Measurements from ENCODE around the gene SLC66A3. TPM values are rescaled to one million over a fixed set of nuclear protein-coding genes. Genes with fewer than 3 reads are reported as not detected.

SLC66A3 gene
- total RNA-seq, 1 experiment from 2014 or later: 12.5 TPM

DNA sequence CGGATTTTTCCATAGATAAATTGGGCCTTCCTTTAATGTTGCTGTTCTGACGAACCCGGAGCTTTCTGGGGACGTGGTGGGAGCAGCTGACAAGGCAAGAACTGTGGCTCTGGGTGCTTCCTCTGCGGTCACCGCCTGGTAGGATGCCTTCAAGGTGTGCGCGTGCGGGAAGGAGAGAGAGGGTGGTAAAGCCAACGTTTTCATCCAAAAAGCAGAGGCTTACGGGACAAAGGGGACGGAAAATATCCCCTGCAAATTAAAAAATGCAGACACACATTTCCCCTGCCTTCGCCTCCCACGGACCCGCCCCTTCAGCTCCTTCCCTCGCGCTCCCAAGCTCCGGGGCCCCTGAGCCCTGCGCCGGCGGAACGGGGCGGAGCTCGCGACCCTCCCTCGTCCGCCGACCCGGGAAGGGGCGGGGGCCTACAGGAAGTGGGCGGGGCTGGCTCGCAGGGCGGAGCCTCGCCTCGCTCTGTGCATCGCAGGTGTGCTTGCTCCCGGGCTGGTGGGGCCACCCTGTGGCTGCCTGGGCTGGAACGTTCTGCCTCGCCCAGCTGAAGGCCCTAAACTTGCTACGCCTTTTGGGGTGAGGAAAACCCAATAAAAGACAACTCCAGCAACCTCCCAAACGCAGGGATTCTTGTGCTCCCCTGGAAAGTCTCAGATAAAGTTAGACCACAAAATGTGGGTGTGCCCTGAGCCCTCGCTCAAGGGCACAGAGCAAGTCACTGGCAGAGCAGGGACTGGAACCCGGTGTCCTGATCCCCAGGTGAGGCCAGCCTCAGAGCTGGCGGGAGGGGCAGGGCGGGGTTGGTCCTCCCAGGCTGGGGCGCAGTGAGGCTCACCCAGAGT is 25.4 kb upstream of the SLC66A3 start:
- Mint-ChIP-seq H3K9me3 (no peaks in the 10 kb centered on the region), H3K27me3 (ENCODE audit: low read depth) (peaks cover 10% of the 10 kb centered on the region), H3K4me3 (peak overlapping the region; percentile 61), H3K36me3 (no peaks in the 10 kb centered on the region), H3K4me1 (peaks cover 12% of the 10 kb centered on the region), H3K27ac (no peak overlapping the region)
- ChIA-PET CTCF (interaction anchor here (0.6 to 7.1 kb wide), 36 partner anchors 9 to 455 kb away, joined by 3 to 231 read pairs (median 5); partner anchors contain the start of genes KCNF1 and SLC66A3), POLR2A (no interaction called here)
- ATAC-seq (peak; percentile 91), DNase-seq (ENCODE audit: low spot score) (peak; percentile 95)
- TF ChIP-seq, protein P1, sequence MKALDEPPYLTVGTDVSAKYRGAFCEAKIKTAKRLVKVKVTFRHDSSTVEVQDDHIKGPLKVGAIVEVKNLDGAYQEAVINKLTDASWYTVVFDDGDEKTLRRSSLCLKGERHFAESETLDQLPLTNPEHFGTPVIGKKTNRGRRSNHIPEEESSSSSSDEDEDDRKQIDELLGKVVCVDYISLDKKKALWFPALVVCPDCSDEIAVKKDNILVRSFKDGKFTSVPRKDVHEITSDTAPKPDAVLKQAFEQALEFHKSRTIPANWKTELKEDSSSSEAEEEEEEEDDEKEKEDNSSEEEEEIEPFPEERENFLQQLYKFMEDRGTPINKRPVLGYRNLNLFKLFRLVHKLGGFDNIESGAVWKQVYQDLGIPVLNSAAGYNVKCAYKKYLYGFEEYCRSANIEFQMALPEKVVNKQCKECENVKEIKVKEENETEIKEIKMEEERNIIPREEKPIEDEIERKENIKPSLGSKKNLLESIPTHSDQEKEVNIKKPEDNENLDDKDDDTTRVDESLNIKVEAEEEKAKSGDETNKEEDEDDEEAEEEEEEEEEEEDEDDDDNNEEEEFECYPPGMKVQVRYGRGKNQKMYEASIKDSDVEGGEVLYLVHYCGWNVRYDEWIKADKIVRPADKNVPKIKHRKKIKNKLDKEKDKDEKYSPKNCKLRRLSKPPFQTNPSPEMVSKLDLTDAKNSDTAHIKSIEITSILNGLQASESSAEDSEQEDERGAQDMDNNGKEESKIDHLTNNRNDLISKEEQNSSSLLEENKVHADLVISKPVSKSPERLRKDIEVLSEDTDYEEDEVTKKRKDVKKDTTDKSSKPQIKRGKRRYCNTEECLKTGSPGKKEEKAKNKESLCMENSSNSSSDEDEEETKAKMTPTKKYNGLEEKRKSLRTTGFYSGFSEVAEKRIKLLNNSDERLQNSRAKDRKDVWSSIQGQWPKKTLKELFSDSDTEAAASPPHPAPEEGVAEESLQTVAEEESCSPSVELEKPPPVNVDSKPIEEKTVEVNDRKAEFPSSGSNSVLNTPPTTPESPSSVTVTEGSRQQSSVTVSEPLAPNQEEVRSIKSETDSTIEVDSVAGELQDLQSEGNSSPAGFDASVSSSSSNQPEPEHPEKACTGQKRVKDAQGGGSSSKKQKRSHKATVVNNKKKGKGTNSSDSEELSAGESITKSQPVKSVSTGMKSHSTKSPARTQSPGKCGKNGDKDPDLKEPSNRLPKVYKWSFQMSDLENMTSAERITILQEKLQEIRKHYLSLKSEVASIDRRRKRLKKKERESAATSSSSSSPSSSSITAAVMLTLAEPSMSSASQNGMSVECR (CRISPR knock-in tag; IDR thresholded peaks at IDR 0.05; ENCODE audit: borderline replicate concordance): peak; percentile 47; the same call in 1 of the 2 replicates
- TF ChIP-seq ZNF512 (CRISPR knock-in tag; IDR thresholded peaks at IDR 0.05; ENCODE audit: borderline replicate concordance) (no peak), HMGA2 (CRISPR knock-in tag; IDR thresholded peaks at IDR 0.05) (no peak), ELF4 (CRISPR knock-in tag; IDR thresholded peaks at IDR 0.05; ENCODE audit: low read depth) (no peak), ZNF263 (CRISPR knock-in tag; IDR thresholded peaks at IDR 0.05; ENCODE audit: low read depth) (no peak), USF2 (CRISPR knock-in tag; IDR thresholded peaks at IDR 0.05) (no peak), ZBTB21 (CRISPR knock-in tag; IDR thresholded peaks at IDR 0.05; ENCODE audit: borderline replicate concordance) (peak; percentile 82; the same call in 1 of the 2 replicates), FOXP1 (CRISPR knock-in tag; IDR thresholded peaks at IDR 0.05; ENCODE audit: borderline replicate concordance) (no peak; the same call in 1 of the 2 replicates), NR2C2 (CRISPR knock-in tag; IDR thresholded peaks at IDR 0.05) (no peak), ZNF232 (CRISPR knock-in tag; IDR thresholded peaks at IDR 0.05) (peak; percentile 60; the same call in 1 of the 2 replicates), TEAD1 (CRISPR knock-in tag; IDR thresholded peaks at IDR 0.05) (no peak), OVOL2 (CRISPR knock-in tag; IDR thresholded peaks at IDR 0.05; ENCODE audit: borderline replicate concordance) (no peak), SP1 (CRISPR knock-in tag; conservative IDR thresholded peaks at IDR 0.05) (peak; percentile 92), ZNF425 (CRISPR knock-in tag; conservative IDR thresholded peaks at IDR 0.05) (no peak), ZNF671 (CRISPR knock-in tag; IDR thresholded peaks at IDR 0.05) (no peak), ESRRA (CRISPR knock-in tag; IDR thresholded peaks at IDR 0.05; ENCODE audit: borderline replicate concordance) (no peak)
- TF ChIP-seq, protein P2, sequence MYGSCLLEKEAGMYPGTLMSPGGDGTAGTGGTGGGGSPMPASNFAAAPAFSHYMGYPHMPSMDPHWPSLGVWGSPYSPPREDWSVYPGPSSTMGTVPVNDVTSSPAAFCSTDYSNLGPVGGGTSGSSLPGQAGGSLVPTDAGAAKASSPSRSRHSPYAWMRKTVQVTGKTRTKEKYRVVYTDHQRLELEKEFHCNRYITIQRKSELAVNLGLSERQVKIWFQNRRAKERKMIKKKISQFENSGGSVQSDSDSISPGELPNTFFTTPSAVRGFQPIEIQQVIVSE (CRISPR knock-in tag; IDR thresholded peaks at IDR 0.05; ENCODE audit: borderline replicate concordance): no peak
- TF ChIP-seq, protein P3, sequence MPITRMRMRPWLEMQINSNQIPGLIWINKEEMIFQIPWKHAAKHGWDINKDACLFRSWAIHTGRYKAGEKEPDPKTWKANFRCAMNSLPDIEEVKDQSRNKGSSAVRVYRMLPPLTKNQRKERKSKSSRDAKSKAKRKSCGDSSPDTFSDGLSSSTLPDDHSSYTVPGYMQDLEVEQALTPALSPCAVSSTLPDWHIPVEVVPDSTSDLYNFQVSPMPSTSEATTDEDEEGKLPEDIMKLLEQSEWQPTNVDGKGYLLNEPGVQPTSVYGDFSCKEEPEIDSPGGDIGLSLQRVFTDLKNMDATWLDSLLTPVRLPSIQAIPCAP (CRISPR knock-in tag; IDR thresholded peaks at IDR 0.05): no peak
- TF ChIP-seq, protein P4, sequence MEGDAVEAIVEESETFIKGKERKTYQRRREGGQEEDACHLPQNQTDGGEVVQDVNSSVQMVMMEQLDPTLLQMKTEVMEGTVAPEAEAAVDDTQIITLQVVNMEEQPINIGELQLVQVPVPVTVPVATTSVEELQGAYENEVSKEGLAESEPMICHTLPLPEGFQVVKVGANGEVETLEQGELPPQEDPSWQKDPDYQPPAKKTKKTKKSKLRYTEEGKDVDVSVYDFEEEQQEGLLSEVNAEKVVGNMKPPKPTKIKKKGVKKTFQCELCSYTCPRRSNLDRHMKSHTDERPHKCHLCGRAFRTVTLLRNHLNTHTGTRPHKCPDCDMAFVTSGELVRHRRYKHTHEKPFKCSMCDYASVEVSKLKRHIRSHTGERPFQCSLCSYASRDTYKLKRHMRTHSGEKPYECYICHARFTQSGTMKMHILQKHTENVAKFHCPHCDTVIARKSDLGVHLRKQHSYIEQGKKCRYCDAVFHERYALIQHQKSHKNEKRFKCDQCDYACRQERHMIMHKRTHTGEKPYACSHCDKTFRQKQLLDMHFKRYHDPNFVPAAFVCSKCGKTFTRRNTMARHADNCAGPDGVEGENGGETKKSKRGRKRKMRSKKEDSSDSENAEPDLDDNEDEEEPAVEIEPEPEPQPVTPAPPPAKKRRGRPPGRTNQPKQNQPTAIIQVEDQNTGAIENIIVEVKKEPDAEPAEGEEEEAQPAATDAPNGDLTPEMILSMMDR (IDR thresholded peaks at IDR 0.05): no peak
- TF ChIP-seq, protein P5, sequence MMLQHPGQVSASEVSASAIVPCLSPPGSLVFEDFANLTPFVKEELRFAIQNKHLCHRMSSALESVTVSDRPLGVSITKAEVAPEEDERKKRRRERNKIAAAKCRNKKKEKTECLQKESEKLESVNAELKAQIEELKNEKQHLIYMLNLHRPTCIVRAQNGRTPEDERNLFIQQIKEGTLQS (CRISPR knock-in tag; conservative IDR thresholded peaks at IDR 0.05): no peak
- TF ChIP-seq, protein P6, sequence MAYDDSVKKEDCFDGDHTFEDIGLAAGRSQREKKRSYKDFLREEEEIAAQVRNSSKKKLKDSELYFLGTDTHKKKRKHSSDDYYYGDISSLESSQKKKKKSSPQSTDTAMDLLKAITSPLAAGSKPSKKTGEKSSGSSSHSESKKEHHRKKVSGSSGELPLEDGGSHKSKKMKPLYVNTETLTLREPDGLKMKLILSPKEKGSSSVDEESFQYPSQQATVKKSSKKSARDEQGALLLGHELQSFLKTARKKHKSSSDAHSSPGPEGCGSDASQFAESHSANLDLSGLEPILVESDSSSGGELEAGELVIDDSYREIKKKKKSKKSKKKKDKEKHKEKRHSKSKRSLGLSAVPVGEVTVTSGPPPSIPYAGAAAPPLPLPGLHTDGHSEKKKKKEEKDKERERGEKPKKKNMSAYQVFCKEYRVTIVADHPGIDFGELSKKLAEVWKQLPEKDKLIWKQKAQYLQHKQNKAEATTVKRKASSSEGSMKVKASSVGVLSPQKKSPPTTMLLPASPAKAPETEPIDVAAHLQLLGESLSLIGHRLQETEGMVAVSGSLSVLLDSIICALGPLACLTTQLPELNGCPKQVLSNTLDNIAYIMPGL (CRISPR knock-in tag; IDR thresholded peaks at IDR 0.05): peak; percentile 73; the same call in 1 of the 2 replicates
